H9 (cell line): ENCODE data around the gene PPP1R9A. TPM values are rescaled to one million over a fixed set of nuclear protein-coding genes. Genes with fewer than 3 reads are reported as not detected.

ENCODE experiments used
- DNase-seq: peaks from one replicate; pipeline ENCODE4 v3.0.0-alpha.2; 2017
- H2AFZ ChIP-seq: one replicate; pipeline ENCODE4 v1.6.1; 2013; ENCODE audit warnings: mild to moderate bottlenecking, low read length, control low read depth, moderate library complexity
- H2AK5ac ChIP-seq: 2 replicates; pipeline ENCODE4 v1.6.1; 2013; ENCODE audit warnings: low read length, control low read depth, mixed read lengths; ENCODE audit not compliant: insufficient read length
- H2BK120ac ChIP-seq: one replicate; pipeline ENCODE4 v1.6.1; 2013; ENCODE audit warnings: low read depth, mild to moderate bottlenecking, low read length, control low read depth, inconsistent platforms; ENCODE audit not compliant: poor library complexity, severe bottlenecking
- H2BK12ac ChIP-seq: 2 replicates; pipeline ENCODE4 v1.6.1; 2013; ENCODE audit warnings: low read length, control low read depth, mixed read lengths, low read depth; ENCODE audit not compliant: insufficient read length
- H2BK15ac ChIP-seq: 2 replicates; pipeline ENCODE4 v1.6.1; 2013; ENCODE audit warnings: low read depth, low read length, control low read depth
- H2BK20ac ChIP-seq: one replicate; pipeline ENCODE4 v1.6.1; 2013; ENCODE audit warnings: low read depth, mild to moderate bottlenecking, low read length, control low read depth, inconsistent platforms; ENCODE audit not compliant: poor library complexity, severe bottlenecking
- H2BK5ac ChIP-seq: 2 replicates; pipeline ENCODE4 v1.6.1; 2013; ENCODE audit warnings: low read length, control low read depth, mixed read lengths; ENCODE audit not compliant: insufficient read length
- H3K14ac ChIP-seq: 2 replicates; pipeline ENCODE4 v1.6.1; 2013; ENCODE audit warnings: low read length, control low read depth; ENCODE audit not compliant: insufficient read depth
- H3K18ac ChIP-seq: 2 replicates; pipeline ENCODE4 v1.6.1; 2013; ENCODE audit warnings: low read depth, mild to moderate bottlenecking, mixed read lengths, low read length, control low read depth; ENCODE audit not compliant: insufficient read length
- H3K23ac ChIP-seq: 2 replicates; pipeline ENCODE4 v1.6.1; 2013; ENCODE audit warnings: low read length, control low read depth, mixed read lengths, low read depth; ENCODE audit not compliant: insufficient read length
- H3K23me2 ChIP-seq: 2 replicates; pipeline ENCODE4 v1.6.1; 2013; ENCODE audit warnings: low read depth, mild to moderate bottlenecking, mixed read lengths, low read length, control low read depth; ENCODE audit not compliant: insufficient read length, poor library complexity, severe bottlenecking
- H3K27ac ChIP-seq: 2 replicates; pipeline ENCODE4 v1.5.1; 2013; ENCODE audit warnings: low read length, control low read depth, mixed read lengths, low read depth; ENCODE audit not compliant: insufficient read length
- H3K27me3 ChIP-seq: 2 replicates; pipeline ENCODE4 v1.6.1; 2013; ENCODE audit warnings: low read length, control low read depth, inconsistent platforms; ENCODE audit not compliant: insufficient read depth
- H3K4ac ChIP-seq: 2 replicates; pipeline ENCODE4 v1.6.1; 2013; ENCODE audit warnings: low read depth, mild to moderate bottlenecking, control low read depth, inconsistent platforms, low read length, moderate library complexity
- H3K4me1 ChIP-seq: 2 replicates; pipeline ENCODE4 v1.6.1; 2013; ENCODE audit warnings: low read length, control low read depth, inconsistent platforms; ENCODE audit not compliant: insufficient read depth
- H3K4me2 ChIP-seq: 2 replicates; pipeline ENCODE4 v1.6.1; 2013; ENCODE audit warnings: low read length, control low read depth, mixed read lengths; ENCODE audit not compliant: insufficient read length, insufficient read depth
- H3K56ac ChIP-seq: 2 replicates; pipeline ENCODE4 v1.6.1; 2013; ENCODE audit warnings: low read depth, mild to moderate bottlenecking, mixed read lengths, low read length, control low read depth; ENCODE audit not compliant: insufficient read length
- H3K79me1 ChIP-seq: 2 replicates; pipeline ENCODE4 v1.6.1; 2013; ENCODE audit warnings: low read depth, mild to moderate bottlenecking, moderate library complexity, low read length, control low read depth, inconsistent platforms; ENCODE audit not compliant: insufficient read depth, poor library complexity, severe bottlenecking
- H3K79me2 ChIP-seq: 2 replicates; pipeline ENCODE4 v1.6.1; 2013; ENCODE audit warnings: low read length, control low read depth, inconsistent platforms; ENCODE audit not compliant: insufficient read depth
- H3K9ac ChIP-seq: 2 replicates; pipeline ENCODE4 v1.6.1; 2013; ENCODE audit warnings: low read length, control low read depth, mixed read lengths; ENCODE audit not compliant: insufficient read length; ENCODE audit errors: extremely low read depth
- H3K9me3 ChIP-seq: one replicate; pipeline ENCODE4 v1.6.1; 2013; ENCODE audit warnings: low read depth, low read length, inconsistent platforms; ENCODE audit not compliant: control insufficient read depth
- H3T11ph ChIP-seq: one replicate; pipeline ENCODE4 v1.6.1; 2013; ENCODE audit warnings: mild to moderate bottlenecking, low read length, control low read depth, inconsistent platforms
- H4K20me1 ChIP-seq: one replicate; pipeline ENCODE4 v1.6.1; 2013; ENCODE audit not compliant: control insufficient read depth, insufficient read length, insufficient read depth
- H4K5ac ChIP-seq: 2 replicates; pipeline ENCODE4 v1.6.1; 2013; ENCODE audit warnings: low read depth, mild to moderate bottlenecking, mixed read lengths, low read length, control low read depth; ENCODE audit not compliant: insufficient read length
- H4K8ac ChIP-seq: replicated peaks from 2 replicates; pipeline ENCODE4 v1.6.1; 2013; ENCODE audit warnings: low read length, control low read depth, mixed read lengths, low read depth; ENCODE audit not compliant: insufficient read length
- H4K91ac ChIP-seq: 2 replicates; pipeline ENCODE4 v1.6.1; 2013; ENCODE audit warnings: low read depth, mild to moderate bottlenecking, moderate library complexity, mixed read lengths, low read length, control low read depth; ENCODE audit not compliant: insufficient read length
- H3K27ac Mint-ChIP-seq, 3 experiments: 2 replicates in 2 of 3; 3 replicates in 1 of 3; pipeline ENCODE4 v1.8.0; 2020 to 2021; ENCODE audit warnings: mixed read lengths in 3 of 3, mild to moderate bottlenecking in 1 of 3, moderate library complexity in 1 of 3
- H3K27me3 Mint-ChIP-seq: 2 replicates; pipeline ENCODE4 v1.8.0; 2021; ENCODE audit warnings: low read depth, mild to moderate bottlenecking, moderate library complexity, mixed read lengths
- H3K36me3 Mint-ChIP-seq, 3 experiments: 2 replicates in 2 of 3; 3 replicates in 1 of 3; pipeline ENCODE4 v1.8.0; 2020 to 2021; ENCODE audit warnings: low read depth in 3 of 3, mixed read lengths in 3 of 3; ENCODE audit not compliant: insufficient read depth in 1 of 3
- H3K4me1 Mint-ChIP-seq, 2 experiments: 2 replicates each; pipeline ENCODE4 v1.8.0; 2020; ENCODE audit warnings: mixed read lengths in 2 of 2
- H3K4me3 Mint-ChIP-seq, 2 experiments: 2 replicates in 1 of 2; 3 replicates in 1 of 2; pipeline ENCODE4 v1.8.0; 2020 to 2021; ENCODE audit warnings: mild to moderate bottlenecking in 2 of 2, mixed read lengths in 2 of 2, moderate library complexity in 1 of 2
- H3K9me3 Mint-ChIP-seq, 2 experiments: 2 replicates in 1 of 2; 3 replicates in 1 of 2; pipeline ENCODE4 v1.8.0; 2020; ENCODE audit warnings: mild to moderate bottlenecking in 2 of 2, mixed read lengths in 2 of 2, moderate library complexity in 1 of 2
- CTCF ChIP-seq: fragments of 200-600 bp; sonication (generic); conservative IDR thresholded peaks from 3 replicates; pipeline ENCODE4 v1.8.0; 2021; ENCODE audit warnings: antibody characterized with exemption, mild to moderate bottlenecking
- WGBS: extraction: QIAGEN DNeasy Blood & Tissue Kit; methylation state at CpG from one replicate; pipeline ENCODE4 v1.1.7; 2013; ENCODE audit warnings: missing lambda C conversion rate, low lambda C conversion rate, mixed read lengths; ENCODE audit not compliant: insufficient read length; ENCODE audit errors: extremely low coverage; 5-methylcytosine and 5-hydroxymethylcytosine counted together
- total RNA-seq: library from RNA; stranded (reverse); gene quantifications from 2 replicates; pipeline ENCODE4 v1.2.1, GENCODE V29; 2021

The PPP1R9A gene
- total RNA-seq, 1 experiment from 2014 or later, result 17.0 TPM

GRCh38 chr7:94969434-94970084, 62.2 kb downstream of the PPP1R9A start:
- Mint-ChIP-seq H3K27ac (peak overlapping the region in 1 of 3 experiments; percentile 77; a peak in 2 of 7 replicates), H3K27me3 (no peaks in the 10 kb centered on the region), H3K4me1 (peaks cover 30 to 36% of the 10 kb centered on the region in 2 experiments), H3K4me3 (no peak overlapping the region), H3K36me3 (peaks cover 7 to 10% (median 9%) of the 10 kb centered on the region in 3 experiments; a peak in 6 of 7 replicates), H3K9me3 (peaks cover 7 to 9% of the 10 kb centered on the region in 2 experiments; a peak in 3 of 5 replicates)
- WGBS, result no CpG with 5 or more reads among the region's 8 CpGs
- Histone ChIP-seq H3K79me1 (no peaks in the 10 kb centered on the region), H3K79me2 (no peaks in the 10 kb centered on the region; the same call in 1 of the 2 replicates), H3K23me2 (no peaks in the 10 kb centered on the region), H2BK12ac (no peak overlapping the region), H3T11ph (no peak overlapping the region), H2BK5ac (no peak overlapping the region), H3K9ac (no peak overlapping the region), H2BK20ac (no peak overlapping the region), H3K14ac (no peak overlapping the region), H4K5ac (no peak overlapping the region), H3K56ac (no peak overlapping the region), H3K27ac (no peak overlapping the region), H2AFZ (no peak overlapping the region), H3K4me1 (no peaks in the 10 kb centered on the region; the same call in 1 of the 2 replicates), H2AK5ac (no peak overlapping the region), H4K91ac (no peak overlapping the region), H2BK15ac (no peak overlapping the region), H3K4me2 (no peak overlapping the region), H4K8ac (no peak overlapping the region), H2BK120ac (no peak overlapping the region), H3K23ac (no peak overlapping the region), H3K18ac (no peak overlapping the region), H3K27me3 (no peaks in the 10 kb centered on the region), H3K4ac (no peak overlapping the region), H3K9me3 (no peaks in the 10 kb centered on the region), H4K20me1 (no peaks in the 10 kb centered on the region)
- peak; percentile 49 for DNase-seq
- TF ChIP-seq CTCF, result no peak
